HG02852 (cell line): ENCODE data around the gene CD79B.
"Not testable (repeated sequence)": the region's sequence is repeated elsewhere in the genome, so short reads cannot be mapped to it uniquely, and the experiment has no call there.

Source experiments
- ATAC-seq: cut with Tn5 transposase; IDR thresholded peaks from one replicate; pipeline ENCODE4 v1.9.1; 2021; ENCODE audit warnings: mild to moderate bottlenecking, moderate library complexity; ENCODE audit not compliant: unreplicated experiment

CD79B gene

GRCh38 chr17:63881935-63882601 lies 50.1 kb downstream of the CD79B start, which contains the start of gene GH2:
Gene GH2, minus strand, starts transcription at chr17:63881944. Its CDS starts 143 bp downstream, at chr17:63881801.
- no peak for ATAC-seq

- not testable (repeated sequence) for ATAC-seq
These were observed 50.8 kb downstream of the CD79B start for GRCh38 chr17:63881337-63881736.

DNA sequence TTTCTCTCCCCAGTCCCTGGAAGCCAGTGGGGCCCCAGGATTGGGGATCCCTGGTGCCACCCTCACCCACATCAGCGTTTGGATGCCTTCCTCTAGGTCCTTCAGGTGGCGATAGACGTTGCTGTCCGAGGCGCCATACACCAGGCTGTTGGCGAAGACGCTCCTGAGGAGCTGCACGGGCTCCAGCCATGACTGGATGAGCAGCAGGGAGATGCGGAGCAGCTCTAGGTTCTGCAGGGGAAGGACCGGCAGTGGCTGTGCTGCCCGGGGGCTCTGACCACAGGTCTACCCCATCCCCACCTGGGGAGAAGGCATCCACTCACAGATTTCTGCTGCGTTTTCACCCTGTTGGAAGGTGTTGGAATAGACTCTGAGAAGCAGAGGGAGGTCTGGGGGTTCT lies 51.4 kb downstream of the CD79B start:
- ATAC-seq, result no peak
